GM12801 (cell line): ENCODE data around the gene RACK1.

Source experiments
- TF ChIP-seq, protein P1 (sequence below): IDR thresholded peaks from one replicate; pipeline ENCODE4 v1.5.1; 2011; ENCODE audit warnings: control low read depth; ENCODE audit not compliant: insufficient read length; ENCODE audit errors: extremely low read depth

The RACK1 gene

DNA sequence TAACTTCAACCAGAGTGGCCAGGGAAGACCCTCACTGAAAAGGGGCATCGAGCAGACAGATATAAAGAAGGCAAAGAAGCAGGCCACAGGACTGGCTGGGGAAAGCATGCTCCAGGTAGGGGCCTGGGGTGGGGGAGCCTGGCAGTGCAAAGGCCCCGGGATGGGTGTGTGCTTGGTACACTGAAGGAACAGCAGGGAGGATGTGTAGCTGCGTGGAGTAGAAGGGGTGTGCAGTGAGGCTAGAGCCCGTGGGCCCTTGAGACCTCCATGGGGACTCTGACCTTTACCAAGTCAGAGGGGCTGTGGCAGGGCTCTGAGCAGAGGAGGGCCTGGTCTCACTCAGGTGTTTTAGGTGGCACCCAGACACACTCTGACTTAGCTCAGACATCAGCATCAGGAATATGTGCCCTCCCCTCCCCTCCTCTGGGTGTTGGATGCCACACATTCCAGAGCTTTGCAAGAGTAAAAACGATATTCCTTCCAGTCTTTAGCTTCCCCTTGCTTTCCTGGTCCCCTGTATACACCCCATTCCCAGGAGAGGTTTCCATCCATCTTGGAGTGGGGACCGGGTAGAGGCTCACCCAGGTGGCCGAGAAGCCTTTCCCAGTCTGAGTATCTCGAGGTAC, 46.3 kb downstream of the RACK1 start:
- TF ChIP-seq, protein P1, sequence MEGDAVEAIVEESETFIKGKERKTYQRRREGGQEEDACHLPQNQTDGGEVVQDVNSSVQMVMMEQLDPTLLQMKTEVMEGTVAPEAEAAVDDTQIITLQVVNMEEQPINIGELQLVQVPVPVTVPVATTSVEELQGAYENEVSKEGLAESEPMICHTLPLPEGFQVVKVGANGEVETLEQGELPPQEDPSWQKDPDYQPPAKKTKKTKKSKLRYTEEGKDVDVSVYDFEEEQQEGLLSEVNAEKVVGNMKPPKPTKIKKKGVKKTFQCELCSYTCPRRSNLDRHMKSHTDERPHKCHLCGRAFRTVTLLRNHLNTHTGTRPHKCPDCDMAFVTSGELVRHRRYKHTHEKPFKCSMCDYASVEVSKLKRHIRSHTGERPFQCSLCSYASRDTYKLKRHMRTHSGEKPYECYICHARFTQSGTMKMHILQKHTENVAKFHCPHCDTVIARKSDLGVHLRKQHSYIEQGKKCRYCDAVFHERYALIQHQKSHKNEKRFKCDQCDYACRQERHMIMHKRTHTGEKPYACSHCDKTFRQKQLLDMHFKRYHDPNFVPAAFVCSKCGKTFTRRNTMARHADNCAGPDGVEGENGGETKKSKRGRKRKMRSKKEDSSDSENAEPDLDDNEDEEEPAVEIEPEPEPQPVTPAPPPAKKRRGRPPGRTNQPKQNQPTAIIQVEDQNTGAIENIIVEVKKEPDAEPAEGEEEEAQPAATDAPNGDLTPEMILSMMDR = no peak

DNA sequence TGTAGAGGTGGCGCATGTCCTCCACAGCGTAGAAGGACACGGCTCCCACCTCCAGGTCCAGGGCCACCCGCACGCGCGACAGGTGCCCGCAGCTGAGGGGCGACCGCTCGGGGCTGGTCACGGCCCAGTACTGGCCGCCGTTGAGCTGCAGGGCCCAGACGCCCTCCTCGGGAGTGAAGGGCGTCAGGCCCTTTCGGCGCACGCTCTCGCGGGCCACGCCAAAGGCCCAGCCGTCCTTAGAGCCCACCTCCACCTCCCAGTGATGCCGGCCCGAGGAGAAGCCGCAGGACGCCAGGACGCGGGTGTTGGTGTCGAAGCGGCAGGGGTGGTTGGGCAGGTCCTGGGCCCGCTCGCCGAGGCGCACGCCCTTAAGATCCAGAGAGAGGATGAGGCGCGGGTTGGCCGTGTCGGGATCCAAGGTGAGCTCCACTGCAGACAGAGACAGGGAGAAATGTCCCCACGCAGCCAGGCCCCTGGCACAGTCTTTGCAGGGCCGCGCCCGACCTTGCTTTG, 48.4 kb downstream of the RACK1 start:
- TF ChIP-seq, protein P1 = no peak

DNA sequence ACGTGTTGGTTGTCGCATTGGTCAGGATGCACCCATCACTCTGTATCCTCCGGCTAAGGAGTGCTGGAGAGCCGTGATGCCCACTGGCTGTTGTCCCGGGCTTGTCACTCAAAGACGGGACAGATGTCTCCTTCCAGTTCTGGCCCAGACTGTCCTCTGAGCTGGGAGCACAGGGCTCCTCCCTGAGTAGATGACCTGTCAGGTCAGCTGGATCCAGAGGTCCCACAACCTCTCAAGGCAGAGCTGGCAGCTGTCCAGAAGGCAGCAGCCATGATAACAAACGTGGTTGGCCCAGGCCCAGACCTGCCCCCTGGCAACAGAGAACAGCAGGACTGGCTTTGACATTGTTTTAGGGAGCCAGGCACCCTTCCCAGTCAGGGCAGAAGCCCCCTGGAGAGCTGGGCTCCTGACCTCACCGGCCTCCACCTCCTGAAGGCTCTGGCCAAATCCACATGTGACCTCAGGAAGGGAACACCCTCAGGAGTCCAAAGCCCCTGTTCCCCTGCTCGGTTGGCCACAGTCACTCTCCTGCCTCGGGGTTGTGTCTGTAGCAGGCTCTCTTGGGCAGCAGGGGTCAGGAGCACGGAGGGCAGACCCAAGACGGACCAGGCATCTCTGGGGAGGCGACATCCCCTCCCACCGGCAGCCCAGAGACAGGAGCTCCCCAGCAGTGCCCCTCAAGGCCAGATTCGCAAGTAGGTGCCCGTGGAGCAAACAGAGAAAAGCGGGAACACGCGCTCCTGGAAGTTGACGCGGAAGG, 49.0 kb downstream of the RACK1 start:
- TF ChIP-seq, protein P1 = no peak

DNA sequence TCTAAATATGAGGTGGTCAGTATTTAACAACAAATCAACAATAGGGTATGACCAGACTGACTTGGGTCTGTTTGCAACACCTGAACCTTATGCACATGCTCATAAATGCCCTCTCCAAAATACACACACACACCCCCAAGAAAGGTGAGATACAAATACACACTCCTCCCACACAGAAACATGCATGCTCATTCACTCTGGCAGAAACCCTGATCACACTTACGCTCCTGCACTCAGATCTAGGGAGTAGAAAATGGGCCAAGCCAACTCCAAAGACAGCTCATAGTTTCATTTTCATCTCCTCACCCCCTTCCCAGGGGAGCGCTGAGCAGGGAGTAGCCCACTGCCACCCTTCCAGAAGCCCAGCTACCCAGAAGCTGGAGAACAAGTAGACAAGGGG, 50.0 kb downstream of the RACK1 start:
- TF ChIP-seq, protein P1 = no peak

DNA sequence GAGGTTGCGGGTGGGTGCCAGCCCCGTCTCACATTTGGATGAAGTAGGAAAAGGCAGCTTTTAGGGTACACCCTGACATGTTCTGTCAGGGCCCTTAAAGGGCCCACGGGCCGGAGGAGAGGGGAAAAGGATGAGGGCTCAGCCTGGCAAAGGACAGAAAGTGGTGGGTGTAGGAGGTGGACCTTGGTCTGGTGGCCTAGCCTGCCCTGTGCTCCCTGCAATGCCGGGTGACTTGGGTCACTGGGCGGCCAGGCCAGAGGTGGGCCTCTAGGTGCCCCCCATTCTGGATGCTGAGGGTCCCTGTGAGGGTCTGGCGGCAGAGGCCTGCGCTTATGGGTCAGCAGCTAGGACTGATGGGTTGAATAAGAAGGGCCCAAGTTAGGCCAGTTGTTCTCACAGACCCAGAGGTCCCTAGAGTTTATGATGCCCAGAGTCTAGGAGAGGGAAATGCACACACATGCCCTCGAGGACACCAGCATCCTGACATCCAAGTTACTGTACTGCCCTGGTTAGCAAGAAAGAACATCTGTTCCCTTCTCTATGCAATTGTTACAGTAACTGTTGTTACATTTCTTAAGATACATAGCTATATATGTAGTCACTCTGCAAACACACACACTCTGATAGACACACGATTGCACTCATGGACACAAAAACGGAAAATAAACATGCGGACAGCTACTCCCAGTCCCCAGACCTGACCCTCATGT, 51.2 kb downstream of the RACK1 start:
- TF ChIP-seq, protein P1 = no peak

DNA sequence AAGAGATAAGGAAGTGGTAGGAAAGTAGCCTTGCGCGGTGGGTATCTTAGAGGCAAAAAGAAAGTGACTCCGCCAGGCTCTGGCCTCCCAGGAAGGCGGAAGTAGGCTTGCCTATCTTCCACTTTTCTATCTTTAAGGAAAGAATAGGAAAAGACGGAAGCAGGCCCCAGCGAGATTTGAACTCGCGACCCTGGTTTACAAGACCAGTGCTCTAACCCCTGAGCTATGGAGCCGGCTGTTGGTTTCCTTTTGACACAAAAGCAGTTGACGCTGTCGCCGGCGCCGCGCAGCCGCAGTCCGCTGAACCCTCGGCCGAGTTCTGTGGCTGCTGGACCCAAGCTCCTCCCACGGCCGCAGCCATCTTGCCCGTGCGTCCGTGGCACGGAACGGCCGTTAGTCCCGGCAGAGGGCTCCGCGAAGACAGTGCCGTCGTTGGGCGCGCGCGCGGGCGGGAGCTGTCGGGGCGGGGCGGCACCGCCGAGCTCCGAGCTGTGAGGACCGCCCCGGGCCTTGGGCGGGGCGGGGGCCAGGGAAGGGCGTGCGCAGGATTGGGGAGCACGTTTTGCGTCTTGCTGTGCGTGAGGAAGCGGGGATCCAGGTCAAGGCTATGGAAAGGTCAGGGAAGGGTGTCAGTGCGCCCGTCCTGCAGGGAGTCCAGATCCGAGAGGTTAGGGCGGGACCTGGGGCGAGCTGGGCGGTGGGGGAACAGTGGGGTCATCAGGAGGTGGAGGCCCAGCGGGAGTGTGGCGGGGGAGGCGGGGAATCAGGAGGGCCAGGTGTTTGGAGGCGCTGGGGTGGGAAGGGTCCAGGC, 52.0 kb downstream of the RACK1 start:
- TF ChIP-seq, protein P1 = no peak
